Measurements from ENCODE around the gene SPACA7.

The SPACA7 gene

DNA sequence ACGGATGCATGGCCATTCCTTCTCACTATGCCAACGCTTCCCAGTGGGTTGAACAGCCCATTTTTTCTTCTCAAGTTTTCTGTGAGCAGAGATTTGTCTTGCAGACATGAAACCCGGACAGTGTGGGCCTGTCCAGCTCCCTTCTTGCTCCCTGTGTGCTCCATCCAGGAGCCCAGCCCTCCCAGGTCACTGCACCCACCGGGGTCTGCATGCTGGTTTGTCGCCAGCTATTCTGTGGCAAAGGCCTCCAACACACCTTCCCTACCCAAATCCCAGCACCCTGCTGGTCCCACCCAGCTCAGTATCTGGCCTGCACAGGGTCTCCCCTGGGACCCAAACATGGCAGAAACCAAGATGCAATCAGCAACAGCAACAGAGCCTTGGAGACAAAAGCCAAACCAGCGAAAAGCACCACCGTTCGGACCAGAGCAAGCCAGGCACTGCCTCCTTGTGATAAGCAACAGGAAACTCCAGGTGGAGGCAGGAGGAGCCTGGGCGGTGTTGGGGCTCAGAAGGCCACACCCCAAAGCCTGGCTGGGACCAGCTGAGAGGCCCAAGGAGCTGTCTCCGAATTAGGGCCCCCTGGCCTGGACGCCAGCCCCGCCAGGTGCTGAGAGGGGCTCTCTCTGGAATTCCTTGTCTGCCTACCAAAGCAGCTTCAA lies 12.2 kb upstream of the SPACA7 start:
- ChIA-PET CTCF (interaction anchor here (0.9 kb wide), 1 partner anchor 12 kb away, joined by 3 read pairs; no protein-coding TSS in a partner anchor), POLR2A (no interaction called here)
- no peak for DNase-seq (ENCODE audit: extremely low spot score)
- TF ChIP-seq CTBP1 (IDR thresholded peaks at IDR 0.05; ENCODE audit: borderline replicate concordance) (no peak), TARDBP (IDR thresholded peaks at IDR 0.05) (no peak), L3MBTL2 (conservative IDR thresholded peaks at IDR 0.05) (no peak), SP1 (IDR thresholded peaks at IDR 0.05) (no peak), LEF1 (IDR thresholded peaks at IDR 0.05; ENCODE audit: borderline replicate concordance) (no peak), FOXM1 (IDR thresholded peaks at IDR 0.05; ENCODE audit: borderline replicate concordance) (no peak), ZNF384 (IDR thresholded peaks at IDR 0.05) (no peak), ELF4 (IDR thresholded peaks at IDR 0.05) (no peak), BHLHE40 (IDR thresholded peaks at IDR 0.05; ENCODE audit: borderline replicate concordance) (no peak), HDGF (IDR thresholded peaks at IDR 0.05; ENCODE audit: borderline replicate concordance) (no peak), NFRKB (IDR thresholded peaks at IDR 0.05) (no peak), FOXA1 (IDR thresholded peaks at IDR 0.05) (no peak)
- TF ChIP-seq, protein P1, sequence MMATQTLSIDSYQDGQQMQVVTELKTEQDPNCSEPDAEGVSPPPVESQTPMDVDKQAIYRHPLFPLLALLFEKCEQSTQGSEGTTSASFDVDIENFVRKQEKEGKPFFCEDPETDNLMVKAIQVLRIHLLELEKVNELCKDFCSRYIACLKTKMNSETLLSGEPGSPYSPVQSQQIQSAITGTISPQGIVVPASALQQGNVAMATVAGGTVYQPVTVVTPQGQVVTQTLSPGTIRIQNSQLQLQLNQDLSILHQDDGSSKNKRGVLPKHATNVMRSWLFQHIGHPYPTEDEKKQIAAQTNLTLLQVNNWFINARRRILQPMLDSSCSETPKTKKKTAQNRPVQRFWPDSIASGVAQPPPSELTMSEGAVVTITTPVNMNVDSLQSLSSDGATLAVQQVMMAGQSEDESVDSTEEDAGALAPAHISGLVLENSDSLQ (IDR thresholded peaks at IDR 0.05), result no peak

DNA sequence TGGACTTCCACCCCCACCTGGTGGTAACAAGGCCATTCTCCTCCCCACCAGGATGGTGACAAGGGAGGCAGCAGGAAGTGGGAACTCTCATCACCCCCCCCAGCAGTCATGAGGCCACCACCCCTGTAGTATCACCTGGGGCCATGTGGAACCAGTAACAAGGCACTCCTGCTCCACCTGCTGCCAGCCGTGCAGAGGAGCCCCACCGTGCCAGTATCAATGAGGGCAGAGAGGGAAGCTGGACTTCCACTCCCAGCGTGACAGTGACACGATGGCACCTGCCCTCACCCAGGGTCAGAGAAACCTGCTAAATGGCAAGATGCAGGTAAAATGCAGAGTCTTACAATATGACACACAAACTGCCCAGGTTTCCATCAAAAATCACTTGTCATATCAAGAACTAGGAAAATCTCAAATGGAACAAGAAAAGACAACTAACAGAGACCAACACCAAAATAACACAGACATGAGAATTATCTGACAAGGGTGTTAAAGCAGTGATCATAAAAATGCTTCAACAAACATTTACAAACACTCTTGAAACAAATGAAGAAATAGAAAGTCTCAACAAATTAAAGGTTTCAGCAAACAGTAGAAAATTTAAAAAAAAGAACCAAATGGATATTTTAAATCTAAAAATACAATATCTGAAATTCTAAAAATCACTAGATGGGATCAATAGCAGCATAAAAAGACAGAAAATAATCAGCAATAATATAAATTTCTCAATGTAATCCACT lies 9.1 kb upstream of the SPACA7 start:
- DNase-seq (ENCODE audit: extremely low spot score), result no peak
- ChIA-PET POLR2A (no interaction called here), CTCF (no interaction called here)
- no peak for TF ChIP-seq FOXA1 (IDR thresholded peaks at IDR 0.05)
- no peak for TF ChIP-seq ARNT (IDR thresholded peaks at IDR 0.05)
- no peak for TF ChIP-seq CTBP1 (IDR thresholded peaks at IDR 0.05; ENCODE audit: borderline replicate concordance)
- no peak for TF ChIP-seq HDGF (IDR thresholded peaks at IDR 0.05; ENCODE audit: borderline replicate concordance)
- no peak for TF ChIP-seq SUZ12 (IDR thresholded peaks at IDR 0.05)
- no peak for TF ChIP-seq TARDBP (IDR thresholded peaks at IDR 0.05)
- no peak for TF ChIP-seq L3MBTL2 (conservative IDR thresholded peaks at IDR 0.05)
- TF ChIP-seq, protein P1 (IDR thresholded peaks at IDR 0.05), result no peak
- TF ChIP-seq SP1 (IDR thresholded peaks at IDR 0.05), result no peak
- TF ChIP-seq FOXM1 (IDR thresholded peaks at IDR 0.05; ENCODE audit: borderline replicate concordance), result no peak
- no peak for TF ChIP-seq BHLHE40 (IDR thresholded peaks at IDR 0.05; ENCODE audit: borderline replicate concordance)
- no peak for TF ChIP-seq FOXK2 (IDR thresholded peaks at IDR 0.05)
- TF ChIP-seq ELF4 (IDR thresholded peaks at IDR 0.05), result no peak
- TF ChIP-seq LEF1 (IDR thresholded peaks at IDR 0.05; ENCODE audit: borderline replicate concordance), result no peak
- TF ChIP-seq NFRKB (IDR thresholded peaks at IDR 0.05), result no peak
- TF ChIP-seq ZNF384 (IDR thresholded peaks at IDR 0.05), result no peak

DNA sequence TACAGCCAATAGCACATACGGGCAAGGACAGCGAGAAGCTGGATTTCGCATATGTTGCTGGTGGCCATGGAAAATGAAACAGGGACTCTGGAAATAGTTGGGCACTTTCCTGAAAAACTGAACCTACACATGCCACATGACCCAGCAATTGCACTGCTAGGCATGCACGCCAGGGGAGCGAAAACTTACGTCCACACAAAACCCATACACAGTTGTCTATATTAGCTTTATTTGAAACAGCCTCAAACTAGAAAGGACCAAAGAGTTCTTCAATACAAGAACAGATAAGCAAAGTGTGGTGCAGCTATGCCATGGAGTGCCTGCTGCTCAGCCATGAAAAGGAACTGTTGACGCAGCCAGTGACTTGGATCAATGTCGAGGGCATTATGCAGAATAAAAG lies 7.3 kb upstream of the SPACA7 start:
- ChIA-PET POLR2A (no interaction called here), CTCF (no interaction called here)
- DNase-seq (ENCODE audit: extremely low spot score), result no peak
- no peak for TF ChIP-seq ELF4 (IDR thresholded peaks at IDR 0.05)
- TF ChIP-seq FOXM1 (IDR thresholded peaks at IDR 0.05; ENCODE audit: borderline replicate concordance), result no peak

DNA sequence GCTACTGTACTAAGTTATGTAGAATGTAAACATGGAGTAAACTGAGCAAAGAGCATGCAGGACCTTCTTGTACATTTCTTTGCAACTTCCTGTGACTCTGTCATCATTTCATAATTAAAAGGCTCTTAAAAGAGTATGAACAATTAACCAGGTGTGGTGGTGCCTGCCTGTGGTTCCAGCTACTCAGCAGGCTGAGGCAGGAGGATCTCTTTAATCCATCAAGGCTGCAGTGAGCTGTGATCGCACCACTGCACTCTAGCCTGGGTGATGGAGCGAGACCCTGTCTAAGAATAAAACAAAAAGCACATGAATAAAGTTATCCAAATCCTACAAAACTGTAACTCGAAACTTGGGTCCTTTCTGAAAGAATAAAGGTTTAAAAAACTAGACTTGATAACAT lies 5.8 kb upstream of the SPACA7 start:
- TF ChIP-seq CTBP1 (IDR thresholded peaks at IDR 0.05; ENCODE audit: borderline replicate concordance) (no peak), NFRKB (IDR thresholded peaks at IDR 0.05) (no peak), SP1 (IDR thresholded peaks at IDR 0.05) (no peak), L3MBTL2 (conservative IDR thresholded peaks at IDR 0.05) (no peak), FOXA1 (IDR thresholded peaks at IDR 0.05) (no peak), ARNT (IDR thresholded peaks at IDR 0.05) (no peak), BHLHE40 (IDR thresholded peaks at IDR 0.05; ENCODE audit: borderline replicate concordance) (no peak), HDGF (IDR thresholded peaks at IDR 0.05; ENCODE audit: borderline replicate concordance) (no peak), LEF1 (IDR thresholded peaks at IDR 0.05; ENCODE audit: borderline replicate concordance) (no peak), TARDBP (IDR thresholded peaks at IDR 0.05) (no peak), ELF4 (IDR thresholded peaks at IDR 0.05) (no peak), SUZ12 (IDR thresholded peaks at IDR 0.05) (no peak), FOXM1 (IDR thresholded peaks at IDR 0.05; ENCODE audit: borderline replicate concordance) (no peak), FOXK2 (IDR thresholded peaks at IDR 0.05) (no peak), ZNF384 (IDR thresholded peaks at IDR 0.05) (no peak)
- TF ChIP-seq, protein P1 (IDR thresholded peaks at IDR 0.05), result no peak
- ChIA-PET POLR2A (no interaction called here), CTCF (no interaction called here)
- DNase-seq (ENCODE audit: extremely low spot score), result no peak

DNA sequence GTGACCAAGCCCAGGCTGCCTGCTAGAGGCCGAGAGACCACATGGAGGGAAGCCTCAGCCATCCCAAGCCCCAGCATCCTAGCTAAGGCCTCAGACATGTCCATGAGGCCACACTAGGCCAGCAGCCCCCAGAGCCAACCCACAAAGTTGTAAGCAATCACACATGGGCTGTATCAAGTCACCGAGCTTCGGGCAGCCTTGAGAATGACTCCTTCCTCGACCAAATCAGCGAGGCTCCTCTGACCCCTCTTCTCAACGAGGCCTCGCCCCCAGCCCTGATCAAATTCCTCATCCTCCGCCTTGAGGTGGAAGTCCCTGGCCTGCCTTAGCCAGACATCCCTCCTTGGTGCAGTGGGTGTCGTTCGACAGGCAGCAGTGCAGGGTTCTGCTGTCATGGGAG lies 1.9 kb upstream of the SPACA7 start:
- ChIA-PET POLR2A (no interaction called here), CTCF (no interaction called here)
- TF ChIP-seq, protein P1 (IDR thresholded peaks at IDR 0.05), result no peak
- TF ChIP-seq BHLHE40 (IDR thresholded peaks at IDR 0.05; ENCODE audit: borderline replicate concordance) (no peak), L3MBTL2 (conservative IDR thresholded peaks at IDR 0.05) (no peak), FOXM1 (IDR thresholded peaks at IDR 0.05; ENCODE audit: borderline replicate concordance) (no peak), FOXK2 (IDR thresholded peaks at IDR 0.05) (no peak), ELF4 (IDR thresholded peaks at IDR 0.05) (no peak), TARDBP (IDR thresholded peaks at IDR 0.05) (no peak), CTBP1 (IDR thresholded peaks at IDR 0.05; ENCODE audit: borderline replicate concordance) (no peak), NFRKB (IDR thresholded peaks at IDR 0.05) (no peak), SUZ12 (IDR thresholded peaks at IDR 0.05) (no peak), LEF1 (IDR thresholded peaks at IDR 0.05; ENCODE audit: borderline replicate concordance) (no peak), HDGF (IDR thresholded peaks at IDR 0.05; ENCODE audit: borderline replicate concordance) (no peak), SP1 (IDR thresholded peaks at IDR 0.05) (no peak), ARNT (IDR thresholded peaks at IDR 0.05) (no peak), FOXA1 (IDR thresholded peaks at IDR 0.05) (no peak), ZNF384 (IDR thresholded peaks at IDR 0.05) (no peak)
- DNase-seq (ENCODE audit: extremely low spot score), result no peak

All from HEK293T (cell line).